GM12872 (cell line): ENCODE results near the gene DKK3.

ENCODE experiments used
- CTCF ChIP-seq: IDR thresholded peaks from 3 replicates; pipeline ENCODE4 v1.5.1; 2011; ENCODE audit warnings: low read depth, mild to moderate bottlenecking, low read length, moderate library complexity; ENCODE audit not compliant: insufficient read depth

Gene DKK3

GRCh38 chr11:12006552-12007229, 1.7 kb downstream of the DKK3 start:
- no peak for TF ChIP-seq CTCF

DNA sequence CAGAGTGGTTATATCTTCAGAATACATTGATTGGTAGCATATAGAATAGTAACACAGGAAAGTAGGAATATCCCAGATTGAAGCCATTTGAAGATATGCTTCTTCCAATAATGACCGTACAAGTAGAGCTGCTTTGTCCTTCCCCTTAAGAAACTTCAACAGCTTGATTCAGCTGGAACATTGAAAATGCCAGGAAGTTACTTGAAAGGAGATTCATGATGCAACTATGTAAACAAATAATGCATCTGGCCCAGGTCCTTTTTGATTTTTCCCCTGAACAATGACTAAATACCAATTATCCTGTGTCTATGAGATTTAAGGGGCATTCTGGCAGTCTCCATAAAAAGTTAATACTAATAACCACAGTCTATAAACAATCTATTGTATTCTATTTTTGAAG, 3.0 kb downstream of the DKK3 start:
- TF ChIP-seq CTCF = no peak

DNA sequence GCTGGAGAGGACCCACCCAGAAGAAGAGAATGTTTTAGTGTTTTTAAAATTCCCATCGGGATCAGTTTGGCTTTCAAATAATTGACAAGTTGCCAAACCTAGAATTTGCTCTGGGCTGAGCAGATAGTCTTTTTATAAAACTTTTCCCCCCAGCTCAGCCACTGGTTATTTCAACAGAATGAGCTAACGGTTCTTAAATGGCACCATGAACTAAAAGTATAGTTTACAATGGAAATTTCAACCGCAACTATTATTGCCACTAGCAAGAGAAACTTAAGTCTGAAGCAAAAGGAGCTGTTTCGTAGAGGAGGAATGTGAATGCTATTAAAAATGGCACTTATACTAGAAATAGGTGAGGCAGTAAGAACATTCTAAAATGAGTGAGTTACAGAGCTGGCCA, 3.4 kb downstream of the DKK3 start:
- TF ChIP-seq CTCF = no peak

- no peak for TF ChIP-seq CTCF
Measured at GRCh38 chr11:12003815-12004214, 4.6 kb downstream of the DKK3 start.

GRCh38 chr11:12003336-12003735, 5.1 kb downstream of the DKK3 start:
- no peak for TF ChIP-seq CTCF

DNA sequence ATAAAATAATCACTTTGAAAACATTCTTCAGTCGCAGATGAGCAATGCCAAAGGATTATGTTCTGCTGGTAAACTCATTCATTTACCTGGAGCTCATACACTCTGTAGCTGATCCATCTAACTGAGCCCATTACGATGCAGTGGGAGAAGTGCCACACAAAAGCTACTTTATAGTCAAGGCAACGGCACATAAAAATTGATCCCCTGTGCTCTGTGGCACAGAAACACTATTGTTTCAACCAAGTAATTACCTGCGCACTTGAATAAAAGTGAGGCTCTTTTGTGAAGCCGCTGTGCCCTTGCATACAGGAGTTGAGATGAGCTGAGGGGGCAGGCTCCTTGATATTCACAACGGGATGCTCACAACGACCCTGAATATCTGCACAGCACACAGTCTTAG, 7.2 kb downstream of the DKK3 start:
- no peak for TF ChIP-seq CTCF

DNA sequence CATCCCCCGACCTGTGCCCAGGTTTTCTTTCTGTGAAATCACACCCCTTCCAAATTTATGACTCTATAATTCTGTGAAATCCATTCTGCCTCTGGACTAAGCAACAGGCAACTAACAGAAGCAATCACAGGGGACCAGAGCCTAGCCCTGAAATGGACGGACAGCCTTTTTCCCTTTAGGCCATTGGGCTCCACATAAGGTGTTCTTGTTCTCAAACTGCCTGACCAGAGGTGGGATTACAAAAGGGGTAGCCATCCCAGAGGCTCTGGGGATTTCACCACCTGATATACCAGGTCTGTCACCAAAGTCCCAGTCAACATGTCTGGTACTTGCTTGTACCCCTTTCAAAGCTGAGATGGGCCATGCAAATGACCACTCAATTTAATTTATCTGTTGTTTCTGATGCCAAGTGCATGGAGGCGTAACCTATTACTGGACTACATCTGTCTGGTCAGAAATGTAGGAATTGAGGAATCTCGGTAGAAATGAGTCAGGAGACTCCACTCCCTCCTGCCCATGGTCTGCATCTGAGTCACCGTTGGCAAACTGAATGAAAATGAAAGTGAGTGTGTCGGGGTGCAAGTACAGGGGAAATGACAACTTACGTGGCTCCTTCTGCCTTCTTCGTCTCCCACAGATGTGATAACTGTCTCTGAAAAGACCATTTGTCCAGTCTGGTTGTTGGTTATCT, 10.2 kb downstream of the DKK3 start:
- no peak for TF ChIP-seq CTCF
